HUES48 (cell line): ENCODE data around the gene PPP2R5A.

Source experiments
- H3K27ac ChIP-seq: one replicate; pipeline ENCODE4 v1.7.0; 2013; ENCODE audit warnings: low read depth, low read length, inconsistent platforms
- H3K27me3 ChIP-seq: 2 replicates; pipeline ENCODE4 v1.6.1; 2013; ENCODE audit warnings: mild to moderate bottlenecking, low read length; ENCODE audit not compliant: control insufficient read depth, insufficient read depth
- H3K36me3 ChIP-seq: 2 replicates; pipeline ENCODE4 v1.6.1; 2013; ENCODE audit warnings: low read length; ENCODE audit not compliant: control insufficient read depth, insufficient read depth
- H3K4me1 ChIP-seq: 2 replicates; pipeline ENCODE4 v1.6.1; 2013; ENCODE audit warnings: mild to moderate bottlenecking, low read length; ENCODE audit not compliant: control insufficient read depth, insufficient read depth
- H3K4me3 ChIP-seq: 2 replicates; pipeline ENCODE4 v1.5.1; 2013; ENCODE audit warnings: mild to moderate bottlenecking, low read depth, low read length
- H3K9ac ChIP-seq: 2 replicates; pipeline ENCODE4 v1.6.1; 2013; ENCODE audit warnings: mild to moderate bottlenecking, low read depth, low read length, moderate library complexity
- H3K9me3 ChIP-seq: 2 replicates; pipeline ENCODE4 v1.6.1; 2013; ENCODE audit warnings: low read length; ENCODE audit not compliant: control insufficient read depth, insufficient read depth

The PPP2R5A gene

GRCh38 chr1:212284744-212285684 is at the start of gene PPP2R5A:
Gene PPP2R5A, plus strand, starts transcription at chr1:212285410. Its CDS starts 701 bp downstream, at chr1:212286111.
- Histone ChIP-seq H3K4me1 (peaks cover 14% of the 10 kb centered on the region; the same call in 1 of the 2 replicates), H3K27me3 (no peaks in the 10 kb centered on the region), H3K4me3 (peak within 1 kb of the TSS; percentile 93), H3K36me3 (0 out of 2 replicates have a peak, but pooled peaks cover 2% of the 10 kb centered on the region), H3K27ac (peak within 1 kb of the TSS; percentile 91), H3K9me3 (no peaks in the 10 kb centered on the region), H3K9ac (peak within 1 kb of the TSS; percentile 75)

GRCh38 chr1:212235857-212236256 is 49.4 kb upstream of the PPP2R5A start:
- no peaks in the 10 kb centered on the region for H3K9me3 ChIP-seq
- H3K27me3 ChIP-seq = no peaks in the 10 kb centered on the region
- H3K9ac ChIP-seq = no peak overlapping the region
- H3K36me3 ChIP-seq = no peaks in the 10 kb centered on the region
- no peaks in the 10 kb centered on the region for H3K4me1 ChIP-seq
- no peak overlapping the region for H3K27ac ChIP-seq
- no peak overlapping the region for H3K4me3 ChIP-seq

- Histone ChIP-seq H3K9ac (no peak overlapping the region), H3K4me1 (no peaks in the 10 kb centered on the region), H3K4me3 (no peak overlapping the region), H3K27me3 (no peaks in the 10 kb centered on the region), H3K9me3 (no peaks in the 10 kb centered on the region), H3K27ac (no peak overlapping the region), H3K36me3 (no peaks in the 10 kb centered on the region)
Measured at GRCh38 chr1:212236664-212237220, 48.5 kb upstream of the PPP2R5A start.

DNA sequence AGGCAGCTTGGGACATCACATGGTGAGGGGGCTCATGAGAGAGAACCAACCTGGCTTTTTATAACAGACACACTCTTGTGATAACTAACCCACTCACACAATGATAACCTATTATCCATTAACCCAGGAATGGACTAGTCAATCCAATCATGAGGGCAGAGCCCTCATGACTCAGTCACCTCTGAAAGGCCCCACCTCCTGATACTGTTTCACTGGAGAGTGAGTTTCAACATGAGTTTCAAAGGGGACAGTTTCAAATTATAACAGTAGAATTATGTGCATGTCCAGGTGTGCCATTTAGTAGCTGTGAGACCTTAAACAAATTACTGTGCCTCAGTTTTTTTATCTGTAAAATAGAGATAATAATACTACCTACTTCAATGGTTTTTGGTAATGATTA is 47.6 kb upstream of the PPP2R5A start:
- Histone ChIP-seq H3K27ac (no peak overlapping the region), H3K9ac (no peak overlapping the region), H3K9me3 (no peaks in the 10 kb centered on the region), H3K4me1 (no peaks in the 10 kb centered on the region), H3K27me3 (no peaks in the 10 kb centered on the region), H3K36me3 (no peaks in the 10 kb centered on the region), H3K4me3 (no peak overlapping the region)

DNA sequence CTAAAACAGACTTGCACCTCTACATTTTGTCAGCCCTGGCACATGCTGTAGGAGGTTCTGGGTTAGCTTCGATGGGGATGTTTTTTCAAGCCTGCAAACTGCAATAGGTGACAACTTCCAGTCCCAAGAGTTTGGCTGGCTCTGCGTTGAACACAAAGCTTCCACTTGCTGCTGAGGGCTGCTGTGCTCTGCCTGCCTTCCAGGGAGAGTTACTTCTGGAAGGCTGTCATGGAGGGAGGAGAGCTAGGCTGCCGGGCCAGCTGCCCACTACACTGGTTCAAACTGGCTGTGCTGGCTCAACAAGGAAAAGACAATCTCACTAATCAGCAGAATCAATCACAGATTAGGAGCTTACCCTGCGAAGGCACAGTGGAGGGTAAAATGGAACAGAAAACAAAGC is 46.7 kb upstream of the PPP2R5A start:
- no peaks in the 10 kb centered on the region for H3K4me1 ChIP-seq
- no peaks in the 10 kb centered on the region for H3K27me3 ChIP-seq
- H3K27ac ChIP-seq = no peak overlapping the region
- no peaks in the 10 kb centered on the region for H3K36me3 ChIP-seq
- no peak overlapping the region for H3K4me3 ChIP-seq
- no peaks in the 10 kb centered on the region for H3K9me3 ChIP-seq
- no peak overlapping the region for H3K9ac ChIP-seq

DNA sequence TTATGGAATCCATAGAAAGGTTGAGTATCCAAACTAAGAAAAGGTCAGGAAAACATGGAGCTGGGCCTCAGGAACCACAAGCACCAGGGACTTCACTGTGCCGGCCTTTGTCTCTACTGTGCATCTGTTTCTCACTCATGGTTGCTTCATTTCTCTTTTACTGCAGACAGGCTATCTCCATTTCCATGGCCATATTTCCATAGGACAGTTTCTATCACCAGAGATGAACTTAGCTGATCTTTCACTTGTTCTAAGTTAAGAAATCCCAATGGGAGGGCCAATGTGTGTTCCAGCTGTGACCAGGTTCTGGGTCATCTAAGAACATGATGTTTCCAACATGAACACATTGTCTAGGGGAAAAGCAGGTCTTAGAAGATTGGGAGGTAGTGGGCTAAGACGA is 43.7 kb upstream of the PPP2R5A start:
- H3K27me3 ChIP-seq = no peaks in the 10 kb centered on the region
- H3K27ac ChIP-seq = no peak overlapping the region
- no peaks in the 10 kb centered on the region for H3K36me3 ChIP-seq
- H3K4me3 ChIP-seq = no peak overlapping the region
- no peaks in the 10 kb centered on the region for H3K4me1 ChIP-seq
- H3K9ac ChIP-seq = no peak overlapping the region
- H3K9me3 ChIP-seq = no peaks in the 10 kb centered on the region

- H3K9ac ChIP-seq = no peak overlapping the region
- H3K27me3 ChIP-seq = no peaks in the 10 kb centered on the region
- H3K36me3 ChIP-seq = no peaks in the 10 kb centered on the region
- H3K4me3 ChIP-seq = no peak overlapping the region
- no peaks in the 10 kb centered on the region for H3K4me1 ChIP-seq
- H3K27ac ChIP-seq = no peak overlapping the region
- H3K9me3 ChIP-seq = no peaks in the 10 kb centered on the region
Measured at GRCh38 chr1:212241957-212242287, 43.3 kb upstream of the PPP2R5A start.

GRCh38 chr1:212242288-212242984 is 42.8 kb upstream of the PPP2R5A start:
- H3K4me3 ChIP-seq = no peak overlapping the region
- H3K9me3 ChIP-seq = no peaks in the 10 kb centered on the region
- H3K36me3 ChIP-seq = no peaks in the 10 kb centered on the region
- no peaks in the 10 kb centered on the region for H3K4me1 ChIP-seq
- H3K27me3 ChIP-seq = no peaks in the 10 kb centered on the region
- H3K27ac ChIP-seq = no peak overlapping the region
- H3K9ac ChIP-seq = no peak overlapping the region

- no peak overlapping the region for H3K27ac ChIP-seq
- H3K4me3 ChIP-seq = no peak overlapping the region
- H3K9me3 ChIP-seq = no peaks in the 10 kb centered on the region
- no peaks in the 10 kb centered on the region for H3K27me3 ChIP-seq
- H3K4me1 ChIP-seq = no peaks in the 10 kb centered on the region
- no peaks in the 10 kb centered on the region for H3K36me3 ChIP-seq
- no peak overlapping the region for H3K9ac ChIP-seq
Measured at GRCh38 chr1:212242985-212243308, 42.3 kb upstream of the PPP2R5A start.

GRCh38 chr1:212244441-212244840 is 40.8 kb upstream of the PPP2R5A start:
- Histone ChIP-seq H3K4me3 (no peak overlapping the region), H3K27ac (no peak overlapping the region), H3K9me3 (no peaks in the 10 kb centered on the region), H3K9ac (no peak overlapping the region), H3K36me3 (no peaks in the 10 kb centered on the region), H3K4me1 (no peaks in the 10 kb centered on the region), H3K27me3 (no peaks in the 10 kb centered on the region)

DNA sequence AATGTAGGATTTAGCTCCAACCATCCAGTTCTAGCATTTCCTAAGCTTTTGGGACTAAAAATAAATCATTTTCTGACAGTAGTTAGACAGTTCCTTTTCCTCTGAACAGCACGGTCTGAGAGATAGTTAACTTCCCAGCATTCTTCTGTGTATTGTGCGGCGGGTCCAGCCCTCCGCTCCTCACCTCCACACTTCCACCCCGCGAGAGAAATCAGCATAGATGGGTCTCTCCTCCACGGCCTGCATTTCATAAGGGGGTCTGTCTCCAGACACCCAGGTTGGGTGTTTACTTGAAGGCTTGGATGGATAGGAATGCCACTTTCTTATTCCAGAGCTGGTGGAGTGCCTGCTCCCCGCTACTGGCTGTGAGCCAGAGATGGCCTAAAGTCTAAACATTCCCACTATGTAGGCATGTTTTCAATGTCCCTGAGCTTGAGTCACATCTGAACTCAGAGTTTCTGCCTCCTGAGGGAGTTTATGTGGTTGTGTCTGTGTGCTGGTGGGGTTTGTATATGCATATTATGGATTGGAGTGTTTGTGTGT is 38.0 kb upstream of the PPP2R5A start:
- H3K27me3 ChIP-seq = no peaks in the 10 kb centered on the region
- no peak overlapping the region for H3K4me3 ChIP-seq
- H3K4me1 ChIP-seq = no peaks in the 10 kb centered on the region
- H3K27ac ChIP-seq = no peak overlapping the region
- no peaks in the 10 kb centered on the region for H3K36me3 ChIP-seq
- no peak overlapping the region for H3K9ac ChIP-seq
- H3K9me3 ChIP-seq = no peaks in the 10 kb centered on the region
